GM21825 (cell line): ENCODE measurements around the gene RPL9.
"Not testable (repeated sequence)": the region's sequence is repeated elsewhere in the genome, so short reads cannot be mapped to it uniquely, and the experiment has no call there.

ENCODE experiments used
- ATAC-seq: cut with Tn5 transposase; IDR thresholded peaks from one replicate; pipeline ENCODE4 v1.9.1; 2021; ENCODE audit warnings: mild to moderate bottlenecking, moderate library complexity; ENCODE audit not compliant: unreplicated experiment

RPL9 gene

GRCh38 chr4:39427520-39428114 is 31.1 kb downstream of the RPL9 start:
- no peak for ATAC-seq

DNA sequence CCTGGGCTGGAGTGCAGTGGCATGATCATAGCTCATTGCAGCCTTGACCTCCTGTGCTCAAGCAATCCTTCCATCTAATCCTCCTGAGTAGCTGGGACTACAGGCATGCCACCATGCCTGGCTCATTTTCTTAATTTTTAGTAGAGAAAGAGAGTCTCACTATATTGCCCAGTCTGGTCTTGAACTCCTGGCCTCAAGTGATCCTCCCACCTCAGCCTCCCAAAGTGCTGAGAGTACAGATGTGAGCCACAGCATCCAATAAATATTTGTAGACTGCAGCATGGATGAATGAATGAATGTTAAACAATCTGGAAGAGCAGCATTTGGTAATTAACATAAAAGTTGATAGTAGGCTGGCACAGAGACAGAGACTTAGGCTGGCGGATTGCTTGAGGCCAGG is 32.0 kb downstream of the RPL9 start:
- no peak for ATAC-seq

- not testable (repeated sequence) for ATAC-seq
These were observed 33.4 kb downstream of the RPL9 start for GRCh38 chr4:39425297-39425696.

- ATAC-seq = no peak
These were observed 36.5 kb downstream of the RPL9 start for GRCh38 chr4:39422247-39422646.

- no peak for ATAC-seq
These were observed 42.9 kb downstream of the RPL9 start for GRCh38 chr4:39415678-39416283.

- ATAC-seq = not testable (repeated sequence)
These were observed 47.2 kb downstream of the RPL9 start for GRCh38 chr4:39411561-39411960.

DNA sequence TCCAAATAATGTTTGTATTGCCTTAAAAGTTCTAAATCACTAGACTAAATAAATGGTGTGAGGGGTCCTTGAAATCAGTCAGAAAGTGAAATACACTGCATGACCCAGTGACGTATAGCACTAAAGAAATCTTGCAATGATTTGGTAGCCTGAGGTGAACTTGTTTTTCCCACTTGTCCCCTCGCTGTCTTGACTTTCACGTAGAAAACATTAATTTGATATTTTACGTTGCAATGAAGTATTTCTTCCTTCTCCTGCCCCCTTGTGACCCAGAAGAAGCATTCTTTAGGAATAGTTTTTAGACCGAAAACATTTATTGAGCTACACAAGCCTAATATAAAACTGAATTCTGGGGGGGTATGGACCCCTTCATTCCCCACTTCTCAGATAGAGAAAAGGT is 48.3 kb downstream of the RPL9 start:
- no peak for ATAC-seq

DNA sequence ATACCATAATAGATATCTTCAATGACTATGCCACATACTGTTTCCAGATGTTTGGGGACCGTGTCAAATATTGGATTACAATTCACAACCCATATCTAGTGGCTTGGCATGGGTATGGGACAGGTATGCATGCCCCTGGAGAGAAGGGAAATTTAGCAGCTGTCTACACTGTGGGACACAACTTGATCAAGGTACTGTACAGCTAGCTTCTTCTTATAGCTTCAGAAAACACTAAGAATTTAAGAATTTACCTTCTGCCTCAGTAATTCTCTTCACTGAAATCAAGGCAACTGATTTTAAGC is 51.2 kb downstream of the RPL9 start:
- no peak for ATAC-seq

DNA sequence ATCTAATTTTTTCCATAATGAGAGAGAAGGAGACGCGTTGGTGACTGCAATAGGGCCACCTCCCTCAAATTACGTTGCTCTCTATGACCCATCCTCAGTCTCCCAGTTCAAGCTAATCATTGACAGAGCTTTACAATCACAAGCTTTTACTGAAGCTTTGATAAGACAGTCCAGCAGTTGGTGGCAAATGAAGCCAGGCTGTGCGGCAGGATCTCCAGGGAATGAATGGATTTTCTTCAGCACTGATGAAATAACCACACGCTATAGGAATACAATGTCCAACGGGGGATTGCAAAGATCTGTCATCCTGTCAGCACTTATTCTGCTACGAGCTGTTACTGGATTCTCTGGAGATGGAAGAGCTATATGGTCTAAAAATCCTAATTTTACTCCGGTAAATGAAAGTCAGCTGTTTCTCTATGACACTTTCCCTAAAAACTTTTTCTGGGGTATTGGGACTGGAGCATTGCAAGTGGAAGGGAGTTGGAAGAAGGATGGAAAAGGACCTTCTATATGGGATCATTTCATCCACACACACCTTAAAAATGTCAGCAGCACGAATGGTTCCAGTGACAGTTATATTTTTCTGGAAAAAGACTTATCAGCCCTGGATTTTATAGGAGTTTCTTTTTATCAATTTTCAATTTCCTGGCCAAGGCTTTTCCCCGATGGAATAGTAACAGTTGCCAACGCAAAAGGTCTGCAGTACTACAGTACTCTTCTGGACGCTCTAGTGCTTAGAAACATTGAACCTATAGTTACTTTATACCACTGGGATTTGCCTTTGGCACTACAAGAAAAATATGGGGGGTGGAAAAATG is 51.7 kb downstream of the RPL9 start, which contains the start of gene KLB:
Gene KLB (plus strand): TSS at position 168 of the 821 bp plus-strand sequence. CDS start 20 bp downstream, at position 188.
- no peak for ATAC-seq
